Testis (tissue), 2 donors: Measurements from ENCODE around the gene TPSG1.

Experiments used
- POLR2A ChIP-seq: fragments of 450-650 bp; IDR thresholded peaks from one replicate; pipeline ENCODE4 v1.6.1; 2017; ENCODE audit warnings: antibody characterized with exemption, mild to moderate bottlenecking, moderate library complexity
- TF ChIP-seq, protein P1 (sequence below), 3 experiments: fragments of 450-650 bp in 2 of 3; fragments of 200-600 bp in 1 of 3; sonication (generic) in 1 of 3; IDR thresholded peaks; one replicate each; pipeline ENCODE4 v1.5.1; 2016 to 2019; ENCODE audit warnings: antibody characterized with exemption in 3 of 3, mild to moderate bottlenecking in 2 of 3, moderate library complexity in 1 of 3

DNA sequence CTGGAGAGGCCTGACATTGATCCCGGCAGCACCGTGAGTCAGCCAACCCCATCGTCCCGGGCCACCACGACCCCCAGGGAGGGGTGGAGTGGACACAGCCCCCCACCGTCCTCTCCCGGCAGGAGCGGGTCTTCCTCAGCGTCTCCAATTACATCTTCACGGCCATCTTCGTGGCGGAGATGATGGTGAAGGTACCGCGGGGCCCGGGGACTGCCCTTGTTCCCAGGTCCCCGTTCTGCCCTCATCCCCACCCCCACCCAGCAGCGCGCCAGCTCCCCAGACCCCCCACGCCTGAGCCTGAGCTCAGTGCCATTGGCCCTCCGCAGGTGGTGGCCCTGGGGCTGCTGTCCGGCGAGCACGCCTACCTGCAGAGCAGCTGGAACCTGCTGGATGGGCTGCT is 14.6 kb downstream of the TPSG1 start:
- TF ChIP-seq, protein P1, sequence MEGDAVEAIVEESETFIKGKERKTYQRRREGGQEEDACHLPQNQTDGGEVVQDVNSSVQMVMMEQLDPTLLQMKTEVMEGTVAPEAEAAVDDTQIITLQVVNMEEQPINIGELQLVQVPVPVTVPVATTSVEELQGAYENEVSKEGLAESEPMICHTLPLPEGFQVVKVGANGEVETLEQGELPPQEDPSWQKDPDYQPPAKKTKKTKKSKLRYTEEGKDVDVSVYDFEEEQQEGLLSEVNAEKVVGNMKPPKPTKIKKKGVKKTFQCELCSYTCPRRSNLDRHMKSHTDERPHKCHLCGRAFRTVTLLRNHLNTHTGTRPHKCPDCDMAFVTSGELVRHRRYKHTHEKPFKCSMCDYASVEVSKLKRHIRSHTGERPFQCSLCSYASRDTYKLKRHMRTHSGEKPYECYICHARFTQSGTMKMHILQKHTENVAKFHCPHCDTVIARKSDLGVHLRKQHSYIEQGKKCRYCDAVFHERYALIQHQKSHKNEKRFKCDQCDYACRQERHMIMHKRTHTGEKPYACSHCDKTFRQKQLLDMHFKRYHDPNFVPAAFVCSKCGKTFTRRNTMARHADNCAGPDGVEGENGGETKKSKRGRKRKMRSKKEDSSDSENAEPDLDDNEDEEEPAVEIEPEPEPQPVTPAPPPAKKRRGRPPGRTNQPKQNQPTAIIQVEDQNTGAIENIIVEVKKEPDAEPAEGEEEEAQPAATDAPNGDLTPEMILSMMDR (IDR thresholded peaks at IDR 0.05): no peak
- TF ChIP-seq POLR2A: no peak
